ENCODE measurements around the gene SLC35E4.

DNA sequence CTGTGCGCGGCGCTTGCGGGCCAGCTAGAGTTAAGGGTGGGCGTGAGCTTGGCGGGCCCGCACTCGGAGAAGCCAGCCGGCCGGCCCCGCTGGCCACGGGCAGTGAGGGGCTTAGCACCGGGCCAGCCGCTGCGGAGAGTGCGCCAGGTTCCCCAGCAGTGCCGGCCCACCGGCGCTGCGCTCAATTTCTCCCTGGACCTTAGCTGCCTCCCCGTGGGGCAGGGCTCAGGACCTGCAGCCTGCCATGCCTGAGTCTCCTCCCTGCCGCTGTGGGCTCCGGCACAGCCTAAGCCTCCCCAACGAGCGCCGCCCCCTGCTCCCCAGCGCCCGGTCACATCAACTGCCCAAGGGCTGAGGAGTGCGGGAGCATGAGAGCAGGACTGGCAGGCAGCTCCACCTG is 38.7 kb upstream of the SLC35E4 start:
- TF ChIP-seq, protein P1, sequence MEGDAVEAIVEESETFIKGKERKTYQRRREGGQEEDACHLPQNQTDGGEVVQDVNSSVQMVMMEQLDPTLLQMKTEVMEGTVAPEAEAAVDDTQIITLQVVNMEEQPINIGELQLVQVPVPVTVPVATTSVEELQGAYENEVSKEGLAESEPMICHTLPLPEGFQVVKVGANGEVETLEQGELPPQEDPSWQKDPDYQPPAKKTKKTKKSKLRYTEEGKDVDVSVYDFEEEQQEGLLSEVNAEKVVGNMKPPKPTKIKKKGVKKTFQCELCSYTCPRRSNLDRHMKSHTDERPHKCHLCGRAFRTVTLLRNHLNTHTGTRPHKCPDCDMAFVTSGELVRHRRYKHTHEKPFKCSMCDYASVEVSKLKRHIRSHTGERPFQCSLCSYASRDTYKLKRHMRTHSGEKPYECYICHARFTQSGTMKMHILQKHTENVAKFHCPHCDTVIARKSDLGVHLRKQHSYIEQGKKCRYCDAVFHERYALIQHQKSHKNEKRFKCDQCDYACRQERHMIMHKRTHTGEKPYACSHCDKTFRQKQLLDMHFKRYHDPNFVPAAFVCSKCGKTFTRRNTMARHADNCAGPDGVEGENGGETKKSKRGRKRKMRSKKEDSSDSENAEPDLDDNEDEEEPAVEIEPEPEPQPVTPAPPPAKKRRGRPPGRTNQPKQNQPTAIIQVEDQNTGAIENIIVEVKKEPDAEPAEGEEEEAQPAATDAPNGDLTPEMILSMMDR (IDR thresholded peaks at IDR 0.05), result no peak
- no peak for TF ChIP-seq POLR2A (IDR thresholded peaks at IDR 0.05)
- no peak for TF ChIP-seq EP300 (IDR thresholded peaks at IDR 0.05)

All from tibial nerve (tissue), 4 donors.